WERI-Rb-1 (cell line): ENCODE data around the gene PHACTR3.

Experiments
- DNase-seq: peaks from one replicate; pipeline ENCODE4 v3.0.0-alpha.2; 2020
- H3K27ac ChIP-seq: fragments of 250-450 bp; sonication (Bioruptor Pico); 2 replicates; pipeline ENCODE4 v1.5.1; 2020; ENCODE audit warnings: mild to moderate bottlenecking, moderate library complexity
- H3K27me3 ChIP-seq: fragments of 250-450 bp; sonication (Bioruptor Pico); 2 replicates; pipeline ENCODE4 v1.5.1; 2021; ENCODE audit warnings: mild to moderate bottlenecking, low read depth, moderate library complexity; ENCODE audit not compliant: insufficient read depth, severe bottlenecking
- H3K36me3 ChIP-seq: fragments of 250-450 bp; sonication (Bioruptor Pico); 2 replicates; pipeline ENCODE4 v1.5.1; 2020; ENCODE audit warnings: mild to moderate bottlenecking, moderate library complexity
- H3K4me3 ChIP-seq: 2 replicates; pipeline ENCODE4 v1.5.1; 2011; ENCODE audit warnings: low read depth, mild to moderate bottlenecking, control low read depth, low read length
- H3K9me3 ChIP-seq: fragments of 250-450 bp; sonication (Bioruptor Pico); 2 replicates; pipeline ENCODE4 v1.5.1; 2021; ENCODE audit warnings: mild to moderate bottlenecking, moderate library complexity; ENCODE audit not compliant: severe bottlenecking
- CTCF ChIP-seq: IDR thresholded peaks from 2 replicates; pipeline ENCODE4 v1.5.1; 2011; ENCODE audit warnings: low read depth, mild to moderate bottlenecking, control low read depth, inconsistent platforms, low read length

PHACTR3 gene

DNA sequence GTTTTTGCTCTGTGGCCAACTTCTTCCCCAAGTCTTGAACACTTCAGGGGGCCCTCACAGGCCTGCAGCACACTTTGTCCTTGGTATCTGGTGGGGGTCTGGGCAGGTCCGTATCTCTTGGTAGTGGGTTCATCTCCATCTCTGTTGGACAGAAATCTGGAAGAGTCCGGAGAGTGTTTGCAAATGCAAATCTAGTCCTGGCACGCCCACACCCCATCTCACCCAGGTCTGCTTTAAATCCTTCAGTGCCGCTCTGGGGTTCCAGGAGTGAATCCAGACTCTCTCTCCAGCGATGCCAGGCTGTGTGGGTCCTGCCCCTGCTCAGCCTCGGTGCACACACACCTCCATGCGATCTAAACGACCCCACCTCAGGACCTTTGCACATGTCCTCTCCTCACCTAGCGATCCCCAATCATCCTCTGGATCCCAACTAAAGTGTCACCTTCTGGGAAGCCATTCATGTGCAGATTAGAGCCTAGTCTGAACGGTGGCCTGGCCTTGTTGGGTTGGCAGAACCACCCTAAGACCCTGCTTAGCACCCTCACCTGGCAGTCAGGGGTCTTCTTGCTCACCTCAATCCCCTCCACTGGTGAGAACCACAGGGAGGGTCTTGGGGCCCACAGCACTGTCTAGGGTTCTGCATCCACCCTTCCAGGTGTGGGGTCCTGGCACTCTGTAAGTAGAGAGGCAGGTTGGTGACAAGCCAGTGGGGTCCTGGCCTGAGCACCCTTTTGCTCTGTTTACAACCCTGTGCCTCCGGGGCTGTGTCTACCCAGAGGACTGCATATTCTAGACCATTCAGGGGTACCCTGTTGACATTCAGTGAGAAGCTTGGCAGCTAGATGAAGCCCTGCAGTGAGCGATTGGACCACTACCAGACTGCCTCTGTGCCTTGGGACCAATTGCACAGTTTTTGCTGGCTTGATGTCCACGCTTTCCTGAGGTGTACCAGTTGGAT, 228.3 kb downstream of the PHACTR3 start:
- Histone ChIP-seq H3K36me3 (no peaks in the 10 kb centered on the region), H3K27ac (no peak overlapping the region), H3K27me3 (peaks cover 97% of the 10 kb centered on the region), H3K9me3 (no peaks in the 10 kb centered on the region), H3K4me3 (no peak overlapping the region)
- TF ChIP-seq CTCF, result no peak
- DNase-seq, result no peak

GRCh38 chr20:59835057-59835447, 230.7 kb downstream of the PHACTR3 start:
- Histone ChIP-seq H3K27me3 (peaks cover 98% of the 10 kb centered on the region), H3K4me3 (no peak overlapping the region), H3K9me3 (no peaks in the 10 kb centered on the region), H3K27ac (no peak overlapping the region), H3K36me3 (no peaks in the 10 kb centered on the region)
- no peak for DNase-seq
- no peak for TF ChIP-seq CTCF

- Histone ChIP-seq H3K4me3 (no peak overlapping the region), H3K27me3 (peaks cover 97% of the 10 kb centered on the region), H3K9me3 (no peaks in the 10 kb centered on the region), H3K27ac (no peak overlapping the region), H3K36me3 (no peaks in the 10 kb centered on the region)
- TF ChIP-seq CTCF, result no peak
- DNase-seq, result no peak
Observed at GRCh38 chr20:59835448-59836395, 231.4 kb downstream of the PHACTR3 start.

GRCh38 chr20:59836767-59837166, 232.4 kb downstream of the PHACTR3 start:
- Histone ChIP-seq H3K36me3 (no peaks in the 10 kb centered on the region), H3K27ac (no peak overlapping the region), H3K9me3 (no peaks in the 10 kb centered on the region), H3K27me3 (peaks cover 99% of the 10 kb centered on the region), H3K4me3 (no peak overlapping the region)
- DNase-seq, result no peak
- TF ChIP-seq CTCF, result no peak

DNA sequence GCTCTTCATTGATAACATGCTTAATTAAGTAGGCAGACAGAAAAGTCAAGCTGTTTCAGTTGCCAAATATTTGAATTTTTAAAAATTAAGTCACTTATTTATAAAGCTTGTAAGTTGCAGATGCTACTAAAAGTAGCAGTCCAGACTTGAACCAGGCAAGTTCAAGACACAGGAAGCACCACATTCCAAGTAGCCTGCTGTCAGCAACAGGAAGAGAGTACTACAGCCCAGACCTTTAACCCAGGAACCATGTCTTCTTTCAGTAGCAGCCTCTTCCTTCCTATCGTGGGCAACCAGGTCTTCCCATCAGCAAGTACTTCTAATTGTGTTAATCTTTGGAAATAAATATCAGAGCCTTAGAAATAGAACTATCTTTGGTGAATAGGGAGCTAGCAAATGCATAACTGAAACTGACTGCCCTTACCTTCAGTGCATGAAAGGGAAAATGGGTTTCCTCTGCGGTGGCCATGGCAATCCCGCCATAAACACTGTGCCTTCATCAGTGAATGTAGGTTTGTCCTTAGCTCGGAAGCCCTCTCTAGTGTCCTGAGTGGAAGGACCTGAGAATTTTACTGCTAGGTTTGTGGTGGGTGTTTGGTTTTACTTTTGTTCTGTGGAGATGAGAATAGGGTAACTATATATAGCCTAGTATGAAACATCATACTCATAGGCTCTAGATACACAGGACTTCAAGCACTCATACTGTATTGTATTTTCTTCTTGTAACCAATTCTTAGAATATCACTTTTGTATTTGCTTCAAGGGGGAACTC, 233.5 kb downstream of the PHACTR3 start:
- no peak for TF ChIP-seq CTCF
- Histone ChIP-seq H3K27ac (no peak overlapping the region), H3K36me3 (no peaks in the 10 kb centered on the region), H3K9me3 (no peaks in the 10 kb centered on the region), H3K27me3 (peaks cover 99% of the 10 kb centered on the region), H3K4me3 (no peak overlapping the region)
- no peak for DNase-seq
